HepG2 (cell line): ENCODE measurements around the gene HTR3C. TPM values are rescaled to one million over a fixed set of nuclear protein-coding genes. Genes with fewer than 3 reads are reported as not detected.

Experiments used
- ATAC-seq: fragments of 200-7000 bp; cut with Tn5 transposase; 3 replicates; pipeline ENCODE4 v1.9.1; 2020; ENCODE audit warnings: mild to moderate bottlenecking, moderate library complexity
- BruUV-seq: library from RNA; stranded (reverse); fragments of 400-500 nt; replicated peaks from 2 replicates; lab custom pipeline; 2021; lab: Mats Ljungman, UMichigan
- CTCF ChIA-PET: fragments of 300-600 bp; formaldehyde crosslinking; extraction: SDS; loops from one replicate; lab custom pipeline; 2021; ENCODE audit warnings: low total read pairs, inconsistent platforms, low intra/inter-chr PET ratio; lab: Yijun Ruan, JAX
- POLR2A ChIA-PET: fragments of 350-600 bp; sonication (Branson Sonifier 250); formaldehyde crosslinking; loops from one replicate; lab custom pipeline; 2020; ENCODE audit warnings: antibody characterized with exemption, inconsistent platforms; lab: Yijun Ruan, JAX
- DNase-seq: peaks from one replicate; pipeline ENCODE4 v3.0.0-alpha.2; 2015; ENCODE audit warnings: low spot score
- FAIRE-seq: peaks from 3 replicates; lab custom pipeline; 2011; peaks lifted over from hg19 to GRCh38; lab: Jason Lieb, UNC
- H2AFZ ChIP-seq: one replicate; pipeline ENCODE4 v1.6.1; 2011; ENCODE audit warnings: low read length, inconsistent platforms
- H3K27ac ChIP-seq: fragments of 300-600 bp; 3 replicates; pipeline ENCODE4 v1.8.0; 2011; ENCODE audit warnings: mixed run types, mild to moderate bottlenecking, mixed read lengths, low read length, inconsistent platforms; ENCODE audit not compliant: insufficient read depth; ENCODE audit errors: extremely low read length
- H3K27me3 ChIP-seq, 2 experiments: fragments of 200-600 bp in 1 of 2; 2 replicates in 1 of 2; 3 replicates in 1 of 2; pipeline versions ENCODE4 v1.6.0 to v1.8.0; 2011; ENCODE audit warnings: low read length in 2 of 2, mild to moderate bottlenecking in 2 of 2, moderate library complexity in 2 of 2, inconsistent platforms in 1 of 2; ENCODE audit not compliant: insufficient read depth in 2 of 2, control insufficient read depth in 1 of 2
- H3K36me3 ChIP-seq, 2 experiments: fragments of 200-600 bp in 1 of 2; replicated peaks in 1 of 2; 2 replicates in 1 of 2; 3 replicates in 1 of 2; pipeline versions ENCODE4 v1.5.1 to v1.8.0; 2011; ENCODE audit warnings: low read length in 2 of 2, inconsistent platforms in 1 of 2; ENCODE audit not compliant: insufficient read depth in 2 of 2, control insufficient read depth in 1 of 2
- H3K4me1 ChIP-seq: 2 replicates; pipeline ENCODE4 v1.5.1; 2012; ENCODE audit warnings: low read length, inconsistent platforms; ENCODE audit not compliant: insufficient read depth
- H3K4me2 ChIP-seq: 2 replicates; pipeline ENCODE4 v1.6.0; 2011; ENCODE audit warnings: low read depth, low read length, inconsistent platforms
- H3K4me3 ChIP-seq, 3 experiments: fragments of 200-600 bp in 1 of 3; sonication (generic), shearing (Covaris generic) in 1 of 3; replicated peaks in 1 of 3; 2 replicates each; pipeline ENCODE4 v1.5.1; 2011 to 2016; ENCODE audit warnings: low read length in 3 of 3, inconsistent platforms in 2 of 3, low read depth in 2 of 3, mild to moderate bottlenecking in 2 of 3, control low read depth in 1 of 3, mixed read lengths in 1 of 3; ENCODE audit not compliant: insufficient read depth in 1 of 3
- H3K79me2 ChIP-seq: one replicate; pipeline ENCODE4 v1.6.1; 2011; ENCODE audit warnings: low read length, inconsistent platforms; ENCODE audit not compliant: insufficient read depth
- H3K9ac ChIP-seq: 2 replicates; pipeline ENCODE4 v1.6.0; 2011; ENCODE audit warnings: mild to moderate bottlenecking, low read depth, low read length, inconsistent platforms; ENCODE audit not compliant: insufficient read depth
- H3K9me3 ChIP-seq: 2 replicates; pipeline ENCODE4 v1.5.1; 2012; ENCODE audit warnings: mild to moderate bottlenecking, low read length
- H4K20me1 ChIP-seq: 2 replicates; pipeline ENCODE4 v1.6.0; 2011; ENCODE audit warnings: inconsistent platforms, mild to moderate bottlenecking, low read length, moderate library complexity; ENCODE audit not compliant: insufficient read depth
- GATA4 ChIP-seq: sonication (generic); IDR thresholded peaks from 2 replicates; pipeline ENCODE4 v1.6.1; 2016; ENCODE audit warnings: antibody characterized with exemption, low read depth, borderline replicate concordance
- GZF1 ChIP-seq: sonication (generic); formaldehyde crosslinking; IDR thresholded peaks from 2 replicates; pipeline ENCODE4 v1.5.1; 2020; ENCODE audit warnings: mild to moderate bottlenecking, missing genetic modification reagents
- KDM1A ChIP-seq: IDR thresholded peaks from 2 replicates; pipeline ENCODE4 v1.6.1; 2016; ENCODE audit warnings: missing compliant biosample characterization
- KDM4B ChIP-seq: sonication (generic); formaldehyde crosslinking; IDR thresholded peaks from 2 replicates; pipeline ENCODE4 v1.4.0; 2020; ENCODE audit warnings: missing genetic modification reagents
- KDM5A ChIP-seq: fragments of 200-600 bp; sonication (generic); IDR thresholded peaks from 2 replicates; pipeline ENCODE4 v1.7.0; 2018; ENCODE audit warnings: antibody characterized with exemption, mild to moderate bottlenecking, low read length, borderline replicate concordance
- KLF6 ChIP-seq: IDR thresholded peaks from 2 replicates; pipeline ENCODE4 v1.8.0; 2016; ENCODE audit warnings: missing biosample characterization, missing genetic modification reagents
- SIX1 ChIP-seq: sonication (generic); formaldehyde crosslinking; IDR thresholded peaks from 2 replicates; pipeline ENCODE4 v1.4.0; 2020; ENCODE audit warnings: missing genetic modification reagents, borderline replicate concordance
- SMAD3 ChIP-seq: sonication (generic); formaldehyde crosslinking; IDR thresholded peaks from 2 replicates; pipeline ENCODE4 v1.4.0; 2020; ENCODE audit warnings: missing genetic modification reagents
- SP140L ChIP-seq: sonication (generic); formaldehyde crosslinking; IDR thresholded peaks from 2 replicates; pipeline ENCODE4 v1.4.0; 2020; ENCODE audit warnings: missing genetic modification reagents, borderline replicate concordance
- ZNF33A ChIP-seq: sonication (generic); formaldehyde crosslinking; IDR thresholded peaks from 2 replicates; pipeline ENCODE4 v1.5.1; 2020; ENCODE audit warnings: missing genetic modification reagents, mild to moderate bottlenecking, moderate library complexity, borderline replicate concordance
- ZSCAN29 ChIP-seq: sonication (generic); formaldehyde crosslinking; conservative IDR thresholded peaks from 2 replicates; pipeline ENCODE4 v1.4.0; 2020; ENCODE audit warnings: mild to moderate bottlenecking, missing genetic modification reagents
- WGBS: methylation state at CpG from one replicate; pipeline ENCODE4 v1.1.6; 2017; ENCODE audit warnings: low lambda C conversion rate; 5-methylcytosine and 5-hydroxymethylcytosine counted together
- in situ Hi-C: cut with HindIII; loops from 2 replicates; pipeline ENCODE4 v1.10.0; 2017; ENCODE audit warnings: low pct_unique_long_range_greater_than_20kb; ENCODE audit not compliant: extremely low pct_ligation_motif_present
- intact Hi-C: fragments of 100-400 bp; cut with micrococcal nuclease; formaldehyde crosslinking; loops from one replicate; pipeline ENCODE4 v1.10.0; 2022; ENCODE audit not compliant: unreplicated experiment
- polyA plus RNA-seq, 8 experiments: library from polyadenylated mRNA; depleted of rRNA in 3 of 8; stranded (reverse) in 7 of 8; unstranded in 1 of 8; fragments of >200 nt; fragmentation: Illumina TruSeq in 4 of 8; extraction: Trizol in 4 of 8; gene quantifications; 2 replicates each; pipeline versions ENCODE4 v1.2.1 to v1.2.3, GENCODE V29; 2011 to 2016; ENCODE audit warnings: low read depth in 4 of 8, missing spikeins in 1 of 8, mixed read lengths in 1 of 8; ENCODE audit not compliant: insufficient read depth in 1 of 8
- total RNA-seq, 5 experiments: library from RNA; depleted of rRNA; stranded (reverse); fragments of >200 nt; fragmentation: Illumina TruSeq; extraction: Trizol; gene quantifications; 2 replicates each; pipeline ENCODE4 v1.2.3, GENCODE V29; 2016; ENCODE audit warnings: low read depth in 1 of 5

The HTR3C gene
- total and polyA plus RNA-seq, 2 of the 13 experiments (the other 11 are each of a cell fraction or from before 2014, with no cell fraction given) = not detected

DNA sequence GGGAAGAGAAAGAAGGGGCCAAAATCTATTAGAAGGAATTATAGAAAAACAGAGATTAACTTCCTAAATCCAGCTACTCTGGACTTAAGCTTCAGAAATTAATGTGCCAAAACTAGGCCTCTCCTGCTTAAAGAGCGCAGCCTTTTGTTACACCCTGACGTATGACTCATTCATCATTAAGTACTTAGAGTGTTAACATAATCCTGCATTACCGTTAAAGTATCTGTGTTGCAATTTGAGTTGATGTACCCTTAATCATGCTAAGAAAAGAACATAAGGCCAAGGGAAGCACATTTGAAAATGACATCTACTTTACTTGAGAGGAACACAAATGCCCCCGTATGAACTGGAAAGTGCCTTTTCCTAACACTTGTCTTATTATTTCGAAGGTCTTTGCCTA, 13.4 kb upstream of the HTR3C start:
- ATAC-seq (no peak), DNase-seq (no peak), FAIRE-seq (no peak)
- no peaks in the 10 kb centered on the region for H3K36me3 ChIP-seq
- no peaks in the 10 kb centered on the region for H3K4me1 ChIP-seq
- peaks cover 0 to 33% of the 10 kb centered on the region in 2 experiments; a peak in 3 of 5 replicates for H3K27me3 ChIP-seq
- no peaks in the 10 kb centered on the region for H3K79me2 ChIP-seq
- no peak overlapping the region for H3K27ac ChIP-seq
- no peak overlapping the region for H2AFZ ChIP-seq
- WGBS = 58% methylated on average over 5 of the region's 5 CpGs
- ChIA-PET POLR2A (no interaction called here), CTCF (interaction anchor here (0.8 to 1.0 kb wide), 2 partner anchors 203 to 211 kb away, joined by 4 read pairs; no protein-coding TSS in a partner anchor)
- in situ Hi-C loops (no loop called here), intact Hi-C loops (no loop called here)
- no TSS peak for BruUV-seq
- H3K9ac ChIP-seq = no peak overlapping the region
- H3K4me2 ChIP-seq = no peak overlapping the region
- no peak overlapping the region for H3K4me3 ChIP-seq
- no peaks in the 10 kb centered on the region for H3K9me3 ChIP-seq
- H4K20me1 ChIP-seq = no peaks in the 10 kb centered on the region
- no peak for TF ChIP-seq ZSCAN29 (CRISPR knock-in tag)
- TF ChIP-seq GZF1 (CRISPR knock-in tag) = no peak
- no peak for TF ChIP-seq KDM1A (CRISPR knock-in tag)
- no peak for TF ChIP-seq SP140L (CRISPR knock-in tag)
- no peak for TF ChIP-seq SIX1 (CRISPR knock-in tag)
- TF ChIP-seq SMAD3 (CRISPR knock-in tag) = no peak
- TF ChIP-seq ZNF33A (CRISPR knock-in tag) = no peak
- TF ChIP-seq KDM5A = no peak
- TF ChIP-seq KLF6 (CRISPR knock-in tag) = no peak
- TF ChIP-seq KDM4B (CRISPR knock-in tag) = no peak
- no peak for TF ChIP-seq GATA4
